HG02588 (cell line): ENCODE results near the gene UBE2D2.

Experiments
- ATAC-seq: cut with Tn5 transposase; IDR thresholded peaks from one replicate; pipeline ENCODE4 v1.9.1; 2021; ENCODE audit warnings: mild to moderate bottlenecking, moderate library complexity; ENCODE audit not compliant: unreplicated experiment

UBE2D2 gene

GRCh38 chr5:139675213-139675612 is 114.1 kb downstream of the UBE2D2 start:
- no peak for ATAC-seq

- ATAC-seq: no peak
These were observed 114.7 kb downstream of the UBE2D2 start for GRCh38 chr5:139675825-139676224.

- ATAC-seq: no peak
These were observed 115.3 kb downstream of the UBE2D2 start for GRCh38 chr5:139676406-139676805.

GRCh38 chr5:139676951-139677735 is 116.0 kb downstream of the UBE2D2 start:
- no peak for ATAC-seq
